Liver (tissue), 3 donors: Measurements from ENCODE around the gene IWS1.

ENCODE experiments used
- JUND ChIP-seq, 2 donors: IDR thresholded peaks; 2 replicates each; pipeline ENCODE4 v1.6.1; 2016; ENCODE audit warnings: antibody characterized with exemption in 2 of 2
- SP1 ChIP-seq: IDR thresholded peaks from 2 replicates; pipeline ENCODE4 v1.6.1; 2018; ENCODE audit warnings: antibody characterized with exemption, mild to moderate bottlenecking
- TF ChIP-seq, protein P1 (sequence below): fragments of 150-350 bp; IDR thresholded peaks from 2 replicates; pipeline ENCODE4 v1.5.1; 2017; ENCODE audit warnings: improper control_type of control experiment, low read depth, low read length; ENCODE audit not compliant: missing input control
- TF ChIP-seq, protein P2 (sequence below): IDR thresholded peaks from 2 replicates; pipeline ENCODE4 v1.6.1; 2016; ENCODE audit warnings: antibody characterized with exemption
- donor health status: healthy.
- donor health status: healthy.

DNA sequence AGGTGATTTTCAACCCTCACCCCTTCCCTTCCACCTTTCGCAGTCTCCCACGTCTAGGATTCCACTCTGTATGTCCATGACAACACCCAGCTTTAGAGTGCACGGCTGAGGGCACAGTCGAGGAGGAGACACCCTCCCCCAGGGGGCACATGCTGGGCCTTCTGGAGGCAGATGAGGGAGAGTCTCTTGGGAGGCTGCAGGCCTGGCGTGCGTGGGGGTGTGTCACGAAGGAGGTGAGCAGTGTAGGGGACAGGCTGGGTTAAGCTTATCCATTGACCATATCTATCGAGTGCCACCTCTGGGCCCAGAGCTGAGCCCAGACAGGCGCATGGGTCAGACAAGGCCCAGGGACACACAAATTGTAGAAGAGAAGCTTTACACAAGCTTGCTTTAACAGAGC is 89.2 kb downstream of the IWS1 start:
- TF ChIP-seq, protein P1, sequence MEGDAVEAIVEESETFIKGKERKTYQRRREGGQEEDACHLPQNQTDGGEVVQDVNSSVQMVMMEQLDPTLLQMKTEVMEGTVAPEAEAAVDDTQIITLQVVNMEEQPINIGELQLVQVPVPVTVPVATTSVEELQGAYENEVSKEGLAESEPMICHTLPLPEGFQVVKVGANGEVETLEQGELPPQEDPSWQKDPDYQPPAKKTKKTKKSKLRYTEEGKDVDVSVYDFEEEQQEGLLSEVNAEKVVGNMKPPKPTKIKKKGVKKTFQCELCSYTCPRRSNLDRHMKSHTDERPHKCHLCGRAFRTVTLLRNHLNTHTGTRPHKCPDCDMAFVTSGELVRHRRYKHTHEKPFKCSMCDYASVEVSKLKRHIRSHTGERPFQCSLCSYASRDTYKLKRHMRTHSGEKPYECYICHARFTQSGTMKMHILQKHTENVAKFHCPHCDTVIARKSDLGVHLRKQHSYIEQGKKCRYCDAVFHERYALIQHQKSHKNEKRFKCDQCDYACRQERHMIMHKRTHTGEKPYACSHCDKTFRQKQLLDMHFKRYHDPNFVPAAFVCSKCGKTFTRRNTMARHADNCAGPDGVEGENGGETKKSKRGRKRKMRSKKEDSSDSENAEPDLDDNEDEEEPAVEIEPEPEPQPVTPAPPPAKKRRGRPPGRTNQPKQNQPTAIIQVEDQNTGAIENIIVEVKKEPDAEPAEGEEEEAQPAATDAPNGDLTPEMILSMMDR, result no peak
- no peak for TF ChIP-seq SP1
- no peak for TF ChIP-seq JUND (IDR thresholded peaks at IDR 0.05)
- TF ChIP-seq, protein P2, sequence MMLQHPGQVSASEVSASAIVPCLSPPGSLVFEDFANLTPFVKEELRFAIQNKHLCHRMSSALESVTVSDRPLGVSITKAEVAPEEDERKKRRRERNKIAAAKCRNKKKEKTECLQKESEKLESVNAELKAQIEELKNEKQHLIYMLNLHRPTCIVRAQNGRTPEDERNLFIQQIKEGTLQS, result no peak
